ENCODE measurements around the gene CIAO2B.
A peak's percentile ranks its signal among the peaks of the same experiment; 100 is the strongest.

- TF ChIP-seq CTCF (IDR thresholded peaks at IDR 0.05) (peak; percentile 75 to 85 (median 83)), POLR2A (IDR thresholded peaks at IDR 0.05) (no peak)
Observed at GRCh38 chr16:66954097-66954659, 20.0 kb upstream of the CIAO2B start.

Measured in testis (tissue), 2 donors.